ENCODE measurements around the gene ETV5. TPM values are rescaled to one million over a fixed set of nuclear protein-coding genes. Genes with fewer than 3 reads are reported as not detected.

Gene ETV5
- total RNA-seq, 1 experiment from 2014 or later = 90.6 TPM

GRCh38 chr3:186124592-186124991 is 15.7 kb upstream of the ETV5 start:
- no peak for DNase-seq (ENCODE audit: low read depth)

- no peak for DNase-seq (ENCODE audit: low read depth)
These were observed 14.1 kb upstream of the ETV5 start for GRCh38 chr3:186123012-186123411.

- no peak for DNase-seq (ENCODE audit: low read depth)
These were observed 13.1 kb upstream of the ETV5 start for GRCh38 chr3:186121968-186122367.

- DNase-seq (ENCODE audit: low read depth) = no peak
These were observed 12.4 kb upstream of the ETV5 start for GRCh38 chr3:186121278-186121677.

GRCh38 chr3:186119499-186119898 is 10.6 kb upstream of the ETV5 start:
- no peak for DNase-seq (ENCODE audit: low read depth)

- no peak for DNase-seq (ENCODE audit: low read depth)
These were observed 9.8 kb upstream of the ETV5 start for GRCh38 chr3:186118692-186119091.

- DNase-seq (ENCODE audit: low read depth) = no peak
These were observed 8.7 kb upstream of the ETV5 start for GRCh38 chr3:186117521-186118134.

GRCh38 chr3:186115239-186115996 is 6.5 kb upstream of the ETV5 start:
- DNase-seq (ENCODE audit: low read depth) = no peak

- no peak for DNase-seq (ENCODE audit: low read depth)
These were observed 2.4 kb upstream of the ETV5 start for GRCh38 chr3:186110975-186111974.

GRCh38 chr3:186109897-186110803 is 1.3 kb upstream of the ETV5 start:
- DNase-seq (ENCODE audit: low read depth) = no peak

- peak; percentile 61 for DNase-seq (ENCODE audit: low read depth)
These were observed 566 bp downstream of the ETV5 start for GRCh38 chr3:186108106-186108940.

- peak; percentile 83 for DNase-seq (ENCODE audit: low read depth)
These were observed 1.4 kb downstream of the ETV5 start for GRCh38 chr3:186107215-186108105.

GRCh38 chr3:186105543-186105942 is 3.3 kb downstream of the ETV5 start:
- DNase-seq (ENCODE audit: low read depth) = no peak

- no peak for DNase-seq (ENCODE audit: low read depth)
These were observed 6.2 kb downstream of the ETV5 start for GRCh38 chr3:186102687-186103086.

GRCh38 chr3:186100398-186100797 is 8.5 kb downstream of the ETV5 start:
- DNase-seq (ENCODE audit: low read depth) = no peak

GRCh38 chr3:186099178-186099577 is 9.7 kb downstream of the ETV5 start:
- no peak for DNase-seq (ENCODE audit: low read depth)

- DNase-seq (ENCODE audit: low read depth) = no peak
These were observed 10.1 kb downstream of the ETV5 start for GRCh38 chr3:186098740-186099139.

- peak; percentile 27 for DNase-seq (ENCODE audit: low read depth)
These were observed 11.0 kb downstream of the ETV5 start for GRCh38 chr3:186097663-186098451.

Measured in HT1080 (cell line).